Activated naive CD8-positive, alpha-beta T cell treated with anti-CD3 and anti-CD28 coated beads, Interleukin-2, amount 10 ng/mL, durations not matched to agents 7 days and 5 days (primary cell): ENCODE results near the gene OR7C1. TPM values are rescaled to one million over a fixed set of nuclear protein-coding genes. Genes with fewer than 3 reads are reported as not detected.
"Not testable (repeated sequence)": the region's sequence is repeated elsewhere in the genome, so short reads cannot be mapped to it uniquely, and the experiment has no call there.

Source experiments
- ATAC-seq: fragments of 150-1000 bp; cut with Tn5 transposase; one replicate; pipeline ENCODE4 v1.10.0; 2021; ENCODE audit warnings: low read depth, moderate library complexity
- POLR2A ChIA-PET: fragments of 350-600 bp; sonication (Branson Sonifier 250); formaldehyde crosslinking; loops from one replicate; lab custom pipeline; 2021; ENCODE audit warnings: antibody characterized with exemption; lab: Charles Lee
- DNase-seq: peaks from one replicate; pipeline ENCODE4 v3.0.0; 2021
- H3K27ac Mint-ChIP-seq: one replicate; pipeline ENCODE4 v1.8.0; 2022; ENCODE audit warnings: mild to moderate bottlenecking, mixed read lengths
- H3K27me3 Mint-ChIP-seq: one replicate; pipeline ENCODE4 v1.8.0; 2022; ENCODE audit warnings: mild to moderate bottlenecking, moderate library complexity, mixed read lengths
- H3K36me3 Mint-ChIP-seq: one replicate; pipeline ENCODE4 v1.8.0; 2021; ENCODE audit warnings: mild to moderate bottlenecking, mixed read lengths
- H3K4me1 Mint-ChIP-seq: one replicate; pipeline ENCODE4 v1.8.0; 2021; ENCODE audit warnings: mixed read lengths
- H3K4me3 Mint-ChIP-seq: one replicate; pipeline ENCODE4 v1.8.0; 2022; ENCODE audit warnings: mild to moderate bottlenecking, moderate library complexity, mixed read lengths
- H3K9me3 Mint-ChIP-seq: one replicate; pipeline ENCODE4 v1.8.0; 2021; ENCODE audit warnings: mixed read lengths
- total RNA-seq, 2 experiments: library from RNA; stranded (reverse); gene quantifications; one replicate each; pipeline ENCODE4 v1.2.3, GENCODE V29; 2021

OR7C1 gene
- total RNA-seq, 2 experiments from 2014 or later = not detected

- H3K4me3 Mint-ChIP-seq, H3K4me1 Mint-ChIP-seq, H3K9me3 Mint-ChIP-seq, DNase-seq, POLR2A ChIA-PET, H3K27ac Mint-ChIP-seq, H3K36me3 Mint-ChIP-seq, ATAC-seq: not testable (repeated sequence)
- H3K27me3 Mint-ChIP-seq = peaks cover 36% of the 10 kb centered on the region
These were observed 54.3 kb downstream of the OR7C1 start for GRCh38 chr19:14780622-14781225.

GRCh38 chr19:14779151-14779550 lies 55.8 kb downstream of the OR7C1 start:
- POLR2A ChIA-PET = no interaction called here
- Mint-ChIP-seq H3K27me3 (peaks cover 33% of the 10 kb centered on the region), H3K27ac (no peak overlapping the region)

GRCh38 chr19:14778110-14778845 lies 56.7 kb downstream of the OR7C1 start, which contains the start of gene ADGRE2:
TSS of gene ADGRE2 (minus strand) at chr19:14778560. CDS start at chr19:14776756, 1,804 bp downstream.
- H3K27me3 Mint-ChIP-seq = peaks cover 36% of the 10 kb centered on the region
- ATAC-seq, H3K27ac Mint-ChIP-seq, H3K9me3 Mint-ChIP-seq, H3K4me1 Mint-ChIP-seq, H3K36me3 Mint-ChIP-seq, H3K4me3 Mint-ChIP-seq, DNase-seq: not testable (repeated sequence)
- POLR2A ChIA-PET = interaction anchor here (0.6 kb wide), 1 partner anchor 87 kb away, joined by 3 read pairs; no protein-coding TSS in a partner anchor

More at GRCh38 chr19:14779151-14779550, 55.8 kb downstream of the OR7C1 start:
- ATAC-seq = no peak
- Mint-ChIP-seq H3K9me3 (no peaks in the 10 kb centered on the region), H3K4me3 (no peak overlapping the region), H3K36me3 (no peaks in the 10 kb centered on the region), H3K4me1 (peaks cover 6% of the 10 kb centered on the region)
- no peak for DNase-seq

GRCh38 chr19:14777645-14778044 lies 57.3 kb downstream of the OR7C1 start:
- H3K36me3 Mint-ChIP-seq, H3K4me1 Mint-ChIP-seq, POLR2A ChIA-PET, DNase-seq, ATAC-seq, H3K4me3 Mint-ChIP-seq, H3K9me3 Mint-ChIP-seq, H3K27ac Mint-ChIP-seq: not testable (repeated sequence)
- peaks cover 30% of the 10 kb centered on the region for H3K27me3 Mint-ChIP-seq

- DNase-seq = no peak
- Mint-ChIP-seq H3K27me3 (peaks cover 32% of the 10 kb centered on the region), H3K36me3 (no peaks in the 10 kb centered on the region), H3K27ac (no peak overlapping the region), H3K9me3 (no peaks in the 10 kb centered on the region), H3K4me3 (peak overlapping the region; percentile 12), H3K4me1 (peaks cover 6% of the 10 kb centered on the region)
- ATAC-seq = no peak
- POLR2A ChIA-PET = no interaction called here
These were observed 59.0 kb downstream of the OR7C1 start for GRCh38 chr19:14775869-14776586.

GRCh38 chr19:14775326-14775725 lies 59.7 kb downstream of the OR7C1 start:
- H3K9me3 Mint-ChIP-seq, H3K36me3 Mint-ChIP-seq, POLR2A ChIA-PET, ATAC-seq, H3K4me1 Mint-ChIP-seq, H3K27ac Mint-ChIP-seq, DNase-seq, H3K4me3 Mint-ChIP-seq: not testable (repeated sequence)
- peaks cover 32% of the 10 kb centered on the region for H3K27me3 Mint-ChIP-seq

GRCh38 chr19:14774373-14774772 lies 60.6 kb downstream of the OR7C1 start:
- Mint-ChIP-seq H3K27me3 (peaks cover 32% of the 10 kb centered on the region), H3K36me3 (no peaks in the 10 kb centered on the region), H3K9me3 (no peaks in the 10 kb centered on the region), H3K4me1 (peaks cover 6% of the 10 kb centered on the region), H3K4me3 (no peak overlapping the region), H3K27ac (no peak overlapping the region)
- DNase-seq = no peak
- POLR2A ChIA-PET = no interaction called here
- ATAC-seq = no peak

GRCh38 chr19:14773722-14774121 lies 61.3 kb downstream of the OR7C1 start:
- H3K9me3 Mint-ChIP-seq, POLR2A ChIA-PET, H3K4me3 Mint-ChIP-seq, H3K4me1 Mint-ChIP-seq, H3K36me3 Mint-ChIP-seq, H3K27ac Mint-ChIP-seq, ATAC-seq, DNase-seq: not testable (repeated sequence)
- H3K27me3 Mint-ChIP-seq = peaks cover 31% of the 10 kb centered on the region

GRCh38 chr19:14772995-14773394 lies 62.0 kb downstream of the OR7C1 start:
- no peaks in the 10 kb centered on the region for H3K9me3 Mint-ChIP-seq
- no peak overlapping the region for H3K27ac Mint-ChIP-seq

GRCh38 chr19:14772467-14772866 lies 62.5 kb downstream of the OR7C1 start:
- Mint-ChIP-seq H3K9me3 (no peaks in the 10 kb centered on the region), H3K36me3 (no peaks in the 10 kb centered on the region), H3K27me3 (peaks cover 24% of the 10 kb centered on the region), H3K4me3 (no peak overlapping the region), H3K27ac (no peak overlapping the region), H3K4me1 (peaks cover 6% of the 10 kb centered on the region)
- POLR2A ChIA-PET = no interaction called here
- ATAC-seq (no peak), DNase-seq (no peak)

More at GRCh38 chr19:14772995-14773394, 62.0 kb downstream of the OR7C1 start:
- Mint-ChIP-seq H3K4me1 (peaks cover 6% of the 10 kb centered on the region), H3K36me3 (no peaks in the 10 kb centered on the region), H3K4me3 (no peak overlapping the region), H3K27me3 (peaks cover 29% of the 10 kb centered on the region)
- POLR2A ChIA-PET = no interaction called here
- DNase-seq = no peak
- no peak for ATAC-seq

GRCh38 chr19:14770944-14771839 lies 63.8 kb downstream of the OR7C1 start:
- no peak for DNase-seq
- Mint-ChIP-seq H3K4me1 (peaks cover 6% of the 10 kb centered on the region), H3K27ac (peak overlapping the region; percentile 42), H3K27me3 (peaks cover 15% of the 10 kb centered on the region), H3K9me3 (no peaks in the 10 kb centered on the region), H3K36me3 (no peaks in the 10 kb centered on the region), H3K4me3 (no peak overlapping the region)
- POLR2A ChIA-PET = no interaction called here
- ATAC-seq = no peak

GRCh38 chr19:14770136-14770535 lies 64.8 kb downstream of the OR7C1 start:
- no peak overlapping the region for H3K27ac Mint-ChIP-seq
- POLR2A ChIA-PET = no interaction called here
- no peak for DNase-seq
- no peaks in the 10 kb centered on the region for H3K36me3 Mint-ChIP-seq
- peaks cover 5% of the 10 kb centered on the region for H3K27me3 Mint-ChIP-seq
- H3K9me3 Mint-ChIP-seq = no peaks in the 10 kb centered on the region
- no peaks in the 10 kb centered on the region for H3K4me1 Mint-ChIP-seq
- no peak overlapping the region for H3K4me3 Mint-ChIP-seq
- ATAC-seq = no peak

- Mint-ChIP-seq H3K4me1 (no peaks in the 10 kb centered on the region), H3K36me3 (no peaks in the 10 kb centered on the region), H3K27ac (no peak overlapping the region), H3K27me3 (peaks cover 5% of the 10 kb centered on the region), H3K9me3 (no peaks in the 10 kb centered on the region), H3K4me3 (no peak overlapping the region)
- POLR2A ChIA-PET = no interaction called here
- DNase-seq (no peak), ATAC-seq (no peak)
These were observed 65.8 kb downstream of the OR7C1 start for GRCh38 chr19:14769201-14769600.
